OCI-LY1 (cell line): ENCODE measurements around the gene BCR.

Experiments
- EZH2 ChIP-seq: fragments of 200-600 bp; sonication (generic), shearing (Covaris generic); IDR thresholded peaks from 2 replicates; pipeline ENCODE4 v1.8.0; 2017; ENCODE audit warnings: borderline replicate concordance, mixed run types, mild to moderate bottlenecking, antibody characterized with exemption, low read length, moderate library complexity, mixed read lengths
- TF ChIP-seq, protein P1 (sequence below): fragments of 200-600 bp; sonication (generic), shearing (Covaris generic); IDR thresholded peaks from 2 replicates; pipeline ENCODE4 v1.5.1; 2017; ENCODE audit warnings: mild to moderate bottlenecking, antibody characterized with exemption, low read length, moderate library complexity, mixed read lengths

GRCh38 chr22:23250056-23250784, 69.9 kb downstream of the BCR start:
- TF ChIP-seq EZH2: no peak
- TF ChIP-seq, protein P1, sequence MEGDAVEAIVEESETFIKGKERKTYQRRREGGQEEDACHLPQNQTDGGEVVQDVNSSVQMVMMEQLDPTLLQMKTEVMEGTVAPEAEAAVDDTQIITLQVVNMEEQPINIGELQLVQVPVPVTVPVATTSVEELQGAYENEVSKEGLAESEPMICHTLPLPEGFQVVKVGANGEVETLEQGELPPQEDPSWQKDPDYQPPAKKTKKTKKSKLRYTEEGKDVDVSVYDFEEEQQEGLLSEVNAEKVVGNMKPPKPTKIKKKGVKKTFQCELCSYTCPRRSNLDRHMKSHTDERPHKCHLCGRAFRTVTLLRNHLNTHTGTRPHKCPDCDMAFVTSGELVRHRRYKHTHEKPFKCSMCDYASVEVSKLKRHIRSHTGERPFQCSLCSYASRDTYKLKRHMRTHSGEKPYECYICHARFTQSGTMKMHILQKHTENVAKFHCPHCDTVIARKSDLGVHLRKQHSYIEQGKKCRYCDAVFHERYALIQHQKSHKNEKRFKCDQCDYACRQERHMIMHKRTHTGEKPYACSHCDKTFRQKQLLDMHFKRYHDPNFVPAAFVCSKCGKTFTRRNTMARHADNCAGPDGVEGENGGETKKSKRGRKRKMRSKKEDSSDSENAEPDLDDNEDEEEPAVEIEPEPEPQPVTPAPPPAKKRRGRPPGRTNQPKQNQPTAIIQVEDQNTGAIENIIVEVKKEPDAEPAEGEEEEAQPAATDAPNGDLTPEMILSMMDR: no peak
